ENCODE data around the gene MAPKBP1. TPM values are rescaled to one million over a fixed set of nuclear protein-coding genes. Genes with fewer than 3 reads are reported as not detected.
A peak's percentile ranks its signal among the peaks of the same experiment; 100 is the strongest.

MAPKBP1 gene
- total and polyA plus RNA-seq, 7 experiments from 2014 or later, result 3.0 to 44.7 (median 37.2) TPM

GRCh38 chr15:41842229-41842628 lies 67.9 kb downstream of the MAPKBP1 start:
- ATAC-seq (no peak), DNase-seq (no peak)
- Mint-ChIP-seq H3K27me3 (no peaks in the 10 kb centered on the region), H3K4me1 (peaks cover 0 to 3% (median 0%) of the 10 kb centered on the region in 7 donors), H3K36me3 (peaks cover 0 to 5% (median 1%) of the 10 kb centered on the region in 5 donors), H3K4me3 (no peak overlapping the region), H3K27ac (peak overlapping the region in 1 of 9 donors; percentile 80), H3K9me3 (no peaks in the 10 kb centered on the region)
- POLR2A ChIA-PET, result no interaction called here
- no peak overlapping the region for H3K27ac ChIP-seq (ENCODE audit: low read depth, low read length)
- no peak overlapping the region for H3K4me3 ChIP-seq (ENCODE audit: low read length)
- H3K9me3 ChIP-seq (ENCODE audit: control insufficient read depth in 2 of 3, low read length in 3 of 3), result no peaks in the 10 kb centered on the region
- intact Hi-C loops (cut with micrococcal nuclease), result no loop called here
- no peaks in the 10 kb centered on the region for H3K4me1 ChIP-seq (ENCODE audit: control insufficient read depth in 2 of 2, insufficient read depth in 2 of 2, low read length in 2 of 2)
- H3K27me3 ChIP-seq (ENCODE audit: control insufficient read depth in 2 of 2, insufficient read depth in 2 of 2, low read length in 2 of 2), result no peaks in the 10 kb centered on the region
- CTCF ChIA-PET, result no interaction called here
- peaks cover 4 to 88% (median 8%) of the 10 kb centered on the region in 3 experiments for H3K36me3 ChIP-seq (ENCODE audit: control insufficient read depth in 2 of 3, insufficient read depth in 3 of 3, low read length in 3 of 3)

GRCh38 chr15:41843571-41843970 lies 69.3 kb downstream of the MAPKBP1 start:
- no peaks in the 10 kb centered on the region for H3K27me3 ChIP-seq (ENCODE audit: control insufficient read depth in 2 of 2, insufficient read depth in 2 of 2, low read length in 2 of 2)
- no peak overlapping the region for H3K4me3 ChIP-seq (ENCODE audit: low read length)
- Mint-ChIP-seq H3K27ac (peak overlapping the region in 1 of 9 donors; percentile 2), H3K4me3 (no peak overlapping the region), H3K36me3 (peaks cover 0 to 5% (median 3%) of the 10 kb centered on the region in 5 donors), H3K4me1 (peaks cover 0 to 1% (median 0%) of the 10 kb centered on the region in 7 donors), H3K9me3 (no peaks in the 10 kb centered on the region), H3K27me3 (no peaks in the 10 kb centered on the region)
- CTCF ChIA-PET, result interaction anchor here (1.3 kb wide), 1 partner anchor 240 kb away, joined by 4 read pairs; no protein-coding TSS in a partner anchor
- no peaks in the 10 kb centered on the region for H3K4me1 ChIP-seq (ENCODE audit: control insufficient read depth in 2 of 2, insufficient read depth in 2 of 2, low read length in 2 of 2)
- POLR2A ChIA-PET, result no interaction called here
- H3K27ac ChIP-seq (ENCODE audit: low read depth, low read length), result no peak overlapping the region
- DNase-seq, result no peak
- H3K9me3 ChIP-seq (ENCODE audit: control insufficient read depth in 2 of 3, low read length in 3 of 3), result no peaks in the 10 kb centered on the region
- peaks cover 4 to 92% (median 8%) of the 10 kb centered on the region in 3 experiments for H3K36me3 ChIP-seq (ENCODE audit: control insufficient read depth in 2 of 3, insufficient read depth in 3 of 3, low read length in 3 of 3)
- intact Hi-C loops (cut with micrococcal nuclease), result no loop called here
- no peak for ATAC-seq

- POLR2A ChIA-PET, result no interaction called here
- ATAC-seq, result no peak
- H3K36me3 Mint-ChIP-seq, result peaks cover 0 to 5% (median 3%) of the 10 kb centered on the region in 5 donors
Measured at GRCh38 chr15:41844814-41845213, 70.5 kb downstream of the MAPKBP1 start.

GRCh38 chr15:41847206-41847605 lies 72.9 kb downstream of the MAPKBP1 start:
- POLR2A ChIA-PET, result no interaction called here

More at GRCh38 chr15:41844814-41845213, 70.5 kb downstream of the MAPKBP1 start:
- no peak overlapping the region for H3K4me3 Mint-ChIP-seq
- no peaks in the 10 kb centered on the region for H3K9me3 Mint-ChIP-seq
- Histone ChIP-seq H3K9me3 (ENCODE audit: control insufficient read depth in 2 of 3, low read length in 3 of 3) (no peaks in the 10 kb centered on the region), H3K4me3 (ENCODE audit: low read length) (no peak overlapping the region), H3K36me3 (ENCODE audit: control insufficient read depth in 2 of 3, insufficient read depth in 3 of 3, low read length in 3 of 3) (peaks cover 4 to 87% (median 8%) of the 10 kb centered on the region in 3 experiments), H3K27ac (ENCODE audit: low read depth, low read length) (no peak overlapping the region), H3K27me3 (ENCODE audit: control insufficient read depth in 2 of 2, insufficient read depth in 2 of 2, low read length in 2 of 2) (no peaks in the 10 kb centered on the region), H3K4me1 (ENCODE audit: control insufficient read depth in 2 of 2, insufficient read depth in 2 of 2, low read length in 2 of 2) (no peaks in the 10 kb centered on the region)
- peaks cover 0 to 1% (median 0%) of the 10 kb centered on the region in 7 donors for H3K4me1 Mint-ChIP-seq
- H3K27me3 Mint-ChIP-seq, result no peaks in the 10 kb centered on the region
- DNase-seq, result no peak
- no peak overlapping the region for H3K27ac Mint-ChIP-seq
- intact Hi-C loops (cut with micrococcal nuclease), result no loop called here
- CTCF ChIA-PET, result interaction anchor here (1.2 to 1.3 kb wide), 2 partner anchors 32 to 241 kb away, joined by 3 to 4 read pairs; no protein-coding TSS in a partner anchor

GRCh38 chr15:41847981-41848380 lies 73.7 kb downstream of the MAPKBP1 start:
- Histone ChIP-seq H3K27ac (ENCODE audit: low read depth, low read length) (no peak overlapping the region), H3K27me3 (ENCODE audit: control insufficient read depth in 2 of 2, insufficient read depth in 2 of 2, low read length in 2 of 2) (no peaks in the 10 kb centered on the region), H3K9me3 (ENCODE audit: control insufficient read depth in 2 of 3, low read length in 3 of 3) (no peaks in the 10 kb centered on the region), H3K36me3 (ENCODE audit: control insufficient read depth in 2 of 3, insufficient read depth in 3 of 3, low read length in 3 of 3) (peaks cover 0 to 56% (median 0%) of the 10 kb centered on the region in 3 experiments), H3K4me1 (ENCODE audit: control insufficient read depth in 2 of 2, insufficient read depth in 2 of 2, low read length in 2 of 2) (no peaks in the 10 kb centered on the region), H3K4me3 (ENCODE audit: low read length) (no peak overlapping the region)
- H3K4me1 Mint-ChIP-seq, result peaks cover 0 to 1% (median 0%) of the 10 kb centered on the region in 7 donors
- intact Hi-C loops (cut with micrococcal nuclease), result no loop called here
- DNase-seq (no peak), ATAC-seq (no peak)
- ChIA-PET POLR2A (no interaction called here), CTCF (interaction anchor here (0.6 kb wide), 1 partner anchor 209 kb away, joined by 3 read pairs; no protein-coding TSS in a partner anchor)
- no peaks in the 10 kb centered on the region for H3K9me3 Mint-ChIP-seq
- H3K27me3 Mint-ChIP-seq, result no peaks in the 10 kb centered on the region
- H3K27ac Mint-ChIP-seq, result peak overlapping the region in 3 of 9 donors; percentile 44 to 46 (median 44)
- no peak overlapping the region for H3K4me3 Mint-ChIP-seq
- H3K36me3 Mint-ChIP-seq, result peaks cover 0 to 5% (median 3%) of the 10 kb centered on the region in 5 donors

More at GRCh38 chr15:41847206-41847605, 72.9 kb downstream of the MAPKBP1 start:
- Histone ChIP-seq H3K36me3 (ENCODE audit: control insufficient read depth in 2 of 3, insufficient read depth in 3 of 3, low read length in 3 of 3) (peaks cover 0 to 63% (median 0%) of the 10 kb centered on the region in 3 experiments), H3K27ac (ENCODE audit: low read depth, low read length) (no peak overlapping the region), H3K9me3 (ENCODE audit: control insufficient read depth in 2 of 3, low read length in 3 of 3) (no peaks in the 10 kb centered on the region), H3K4me1 (ENCODE audit: control insufficient read depth in 2 of 2, insufficient read depth in 2 of 2, low read length in 2 of 2) (no peaks in the 10 kb centered on the region), H3K27me3 (ENCODE audit: control insufficient read depth in 2 of 2, insufficient read depth in 2 of 2, low read length in 2 of 2) (no peaks in the 10 kb centered on the region), H3K4me3 (ENCODE audit: low read length) (no peak overlapping the region)
- Mint-ChIP-seq H3K27ac (no peak overlapping the region), H3K4me1 (peaks cover 0 to 1% (median 0%) of the 10 kb centered on the region in 7 donors), H3K4me3 (no peak overlapping the region), H3K36me3 (peaks cover 0 to 5% (median 3%) of the 10 kb centered on the region in 5 donors), H3K27me3 (no peaks in the 10 kb centered on the region), H3K9me3 (no peaks in the 10 kb centered on the region)
- no peak for ATAC-seq
- DNase-seq, result no peak
- intact Hi-C loops (cut with micrococcal nuclease), result no loop called here
- CTCF ChIA-PET, result interaction anchor here (1.2 kb wide), 1 partner anchor 56 kb away, joined by 6 read pairs; no protein-coding TSS in a partner anchor

- peak overlapping the region in 4 of 9 donors; percentile 6 to 46 (median 44) for H3K27ac Mint-ChIP-seq
- Histone ChIP-seq H3K4me3 (ENCODE audit: low read length) (no peak overlapping the region), H3K27me3 (ENCODE audit: control insufficient read depth in 2 of 2, insufficient read depth in 2 of 2, low read length in 2 of 2) (no peaks in the 10 kb centered on the region), H3K36me3 (ENCODE audit: control insufficient read depth in 2 of 3, insufficient read depth in 3 of 3, low read length in 3 of 3) (peaks cover 0 to 51% (median 0%) of the 10 kb centered on the region in 3 experiments), H3K9me3 (ENCODE audit: control insufficient read depth in 2 of 3, low read length in 3 of 3) (no peaks in the 10 kb centered on the region), H3K27ac (ENCODE audit: low read depth, low read length) (no peak overlapping the region), H3K4me1 (ENCODE audit: control insufficient read depth in 2 of 2, insufficient read depth in 2 of 2, low read length in 2 of 2) (no peaks in the 10 kb centered on the region)
- H3K4me1 Mint-ChIP-seq, result peaks cover 0 to 1% (median 0%) of the 10 kb centered on the region in 7 donors
- intact Hi-C loops (cut with micrococcal nuclease), result no loop called here
- DNase-seq (peak in 1 of 9 donors; percentile 32), ATAC-seq (no peak)
- H3K27me3 Mint-ChIP-seq, result no peaks in the 10 kb centered on the region
- peaks cover 0 to 5% (median 3%) of the 10 kb centered on the region in 5 donors for H3K36me3 Mint-ChIP-seq
- no peak overlapping the region for H3K4me3 Mint-ChIP-seq
- ChIA-PET CTCF (interaction anchor here (0.6 kb wide), 1 partner anchor 209 kb away, joined by 3 read pairs; no protein-coding TSS in a partner anchor), POLR2A (no interaction called here)
- no peaks in the 10 kb centered on the region for H3K9me3 Mint-ChIP-seq
Measured at GRCh38 chr15:41848631-41849030, 74.3 kb downstream of the MAPKBP1 start.

DNA sequence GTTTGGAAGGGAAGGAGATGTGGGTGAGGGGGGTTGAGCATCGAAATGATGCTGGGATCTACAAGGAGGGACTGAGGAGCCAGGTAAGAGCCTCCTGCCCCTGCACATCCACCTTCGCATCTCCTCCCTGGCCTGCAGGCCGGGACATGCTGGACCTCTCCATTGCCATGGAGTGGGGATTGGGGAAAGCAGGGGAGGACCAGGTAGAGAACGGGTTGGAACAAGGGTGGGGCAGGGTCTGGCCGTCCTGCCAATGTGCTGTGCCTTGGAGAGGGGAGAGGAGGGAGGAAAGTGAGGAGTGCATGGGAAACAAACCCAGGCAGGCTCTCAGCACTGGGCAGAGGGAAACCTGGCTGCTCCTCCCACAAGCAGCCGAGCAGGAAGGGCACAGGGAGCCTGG lies 74.9 kb downstream of the MAPKBP1 start:
- Mint-ChIP-seq H3K4me1 (peaks cover 0 to 1% (median 0%) of the 10 kb centered on the region in 7 donors), H3K27me3 (no peaks in the 10 kb centered on the region), H3K36me3 (peaks cover 0 to 5% (median 3%) of the 10 kb centered on the region in 5 donors), H3K9me3 (no peaks in the 10 kb centered on the region), H3K27ac (peak overlapping the region in 3 of 9 donors; percentile 59 to 68 (median 61)), H3K4me3 (no peak overlapping the region)
- H3K9me3 ChIP-seq (ENCODE audit: control insufficient read depth in 2 of 3, low read length in 3 of 3), result no peaks in the 10 kb centered on the region
- DNase-seq, result no peak
- ChIA-PET CTCF (no interaction called here), POLR2A (no interaction called here)
- no peaks in the 10 kb centered on the region for H3K4me1 ChIP-seq (ENCODE audit: control insufficient read depth in 2 of 2, insufficient read depth in 2 of 2, low read length in 2 of 2)
- H3K27me3 ChIP-seq (ENCODE audit: control insufficient read depth in 2 of 2, insufficient read depth in 2 of 2, low read length in 2 of 2), result no peaks in the 10 kb centered on the region
- intact Hi-C loops (cut with micrococcal nuclease), result no loop called here
- ATAC-seq, result no peak
- H3K27ac ChIP-seq (ENCODE audit: low read depth, low read length), result no peak overlapping the region
- no peak overlapping the region for H3K4me3 ChIP-seq (ENCODE audit: low read length)
- peaks cover 0 to 45% (median 0%) of the 10 kb centered on the region in 3 experiments for H3K36me3 ChIP-seq (ENCODE audit: control insufficient read depth in 2 of 3, insufficient read depth in 3 of 3, low read length in 3 of 3)

Data from naive thymus-derived CD4-positive, alpha-beta T cell (primary cell).